Measurements from ENCODE around the gene LRRC31.
A peak's percentile ranks its signal among the peaks of the same experiment; 100 is the strongest.

Gene LRRC31

DNA sequence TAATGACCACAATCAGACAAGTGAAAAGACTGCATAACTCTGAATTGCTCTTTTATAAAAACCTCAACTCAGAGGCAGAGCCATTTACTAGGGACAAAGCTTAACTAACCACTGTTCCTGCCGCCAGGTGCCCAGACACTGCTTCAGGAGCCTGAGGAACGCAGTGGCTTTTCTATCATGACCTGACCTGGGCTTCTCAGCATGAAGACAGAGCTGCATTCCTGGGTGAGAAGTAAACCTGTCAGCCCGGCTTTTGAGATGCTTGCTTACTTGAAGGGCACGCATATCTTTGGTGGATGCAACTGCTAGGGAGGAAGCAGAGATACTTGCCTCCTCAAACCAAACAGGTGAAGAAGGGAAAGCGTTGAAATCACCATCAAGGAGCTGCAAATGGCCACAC lies 7.9 kb downstream of the LRRC31 start:
- DNase-seq = no peak

- DNase-seq = no peak
Observed at GRCh38 chr3:169857811-169858210, 11.9 kb downstream of the LRRC31 start.

GRCh38 chr3:169855514-169855913 lies 14.2 kb downstream of the LRRC31 start:
- no peak for DNase-seq

- no peak for DNase-seq
Observed at GRCh38 chr3:169850618-169851017, 19.1 kb downstream of the LRRC31 start.

DNA sequence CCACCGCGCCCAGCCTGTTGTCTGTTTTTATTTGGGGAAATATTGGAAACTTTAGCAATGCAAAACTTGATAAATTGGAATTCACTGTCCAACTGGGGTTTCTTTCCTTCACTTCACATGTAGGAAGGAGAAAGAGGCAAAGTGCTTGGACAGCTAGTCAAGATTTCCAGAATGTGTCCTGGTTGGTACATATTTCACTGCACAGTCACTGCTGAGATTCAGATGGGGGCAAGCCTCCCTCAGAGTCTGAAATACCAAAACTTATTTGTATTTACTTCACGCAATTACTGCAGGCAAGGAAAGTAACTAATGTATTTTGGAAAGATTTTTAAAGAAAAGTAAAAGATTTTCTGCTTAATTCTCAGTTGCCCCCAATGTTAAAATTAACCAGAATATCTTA lies 21.0 kb downstream of the LRRC31 start:
- no peak for DNase-seq

- no peak for DNase-seq
Observed at GRCh38 chr3:169847896-169848295, 21.8 kb downstream of the LRRC31 start.

- no peak for DNase-seq
Observed at GRCh38 chr3:169846458-169847193, 23.1 kb downstream of the LRRC31 start.

- no peak for DNase-seq
Observed at GRCh38 chr3:169842960-169843359, 26.8 kb downstream of the LRRC31 start.

- no peak for DNase-seq
Observed at GRCh38 chr3:169841171-169841570, 28.6 kb downstream of the LRRC31 start.

- DNase-seq = no peak
Observed at GRCh38 chr3:169838511-169839030, 31.2 kb downstream of the LRRC31 start.

DNA sequence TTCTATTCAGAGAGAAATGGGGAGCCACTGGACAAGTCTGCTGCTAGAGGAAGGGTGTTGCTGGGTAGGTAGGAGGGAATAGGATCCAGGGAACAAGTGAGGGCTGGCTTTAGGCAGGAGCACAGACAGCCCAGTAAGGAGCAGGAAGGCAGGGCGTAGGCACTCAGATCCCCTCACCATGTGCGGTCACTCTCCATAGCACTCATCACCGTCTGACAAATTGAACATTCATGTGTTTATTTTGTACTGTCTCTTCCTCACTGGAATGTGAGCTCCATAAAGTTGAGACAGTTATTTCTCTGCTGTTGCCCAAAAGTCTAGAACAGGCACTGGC lies 32.8 kb downstream of the LRRC31 start:
- DNase-seq = no peak

DNA sequence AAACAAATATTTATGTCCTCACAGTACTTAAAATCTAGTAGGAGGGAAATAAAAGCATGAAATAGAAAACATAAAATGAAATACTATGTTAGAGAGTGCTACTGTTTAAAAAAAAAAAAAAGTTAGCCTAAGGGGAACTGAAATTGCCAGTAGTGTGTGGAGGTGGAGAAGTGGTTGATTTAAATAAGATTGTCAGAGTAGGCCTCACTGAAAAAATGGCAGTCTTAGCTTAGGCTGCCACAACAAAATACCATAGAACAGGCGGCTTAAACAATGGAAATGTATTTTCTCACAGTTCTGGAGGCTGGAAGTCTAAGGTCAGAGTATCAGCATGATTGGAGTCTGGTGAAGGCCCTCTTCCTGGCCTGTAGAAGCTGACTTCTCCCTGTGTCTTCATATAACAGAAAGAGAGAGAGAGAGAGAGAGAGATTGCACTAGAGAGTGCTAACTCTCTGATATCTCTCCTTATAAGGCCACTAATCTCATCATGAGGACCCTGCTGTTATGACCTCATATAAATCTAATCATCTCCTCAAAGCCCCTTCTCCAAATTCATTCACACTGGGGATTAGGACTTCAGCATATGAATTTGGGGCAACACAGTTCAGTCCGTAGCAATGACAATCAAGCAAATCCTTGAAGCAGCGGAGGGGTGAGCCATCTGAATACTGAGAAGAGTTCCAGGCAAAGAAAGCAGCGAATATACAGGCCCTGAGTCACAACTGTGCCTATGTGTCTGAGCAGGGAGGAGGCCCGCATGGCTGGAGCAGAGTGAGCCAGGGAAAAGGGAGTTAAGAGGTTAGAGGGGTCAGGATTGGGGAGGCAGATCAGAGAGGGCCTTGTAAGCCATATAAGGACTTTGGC lies 33.4 kb downstream of the LRRC31 start:
- no peak for DNase-seq

DNA sequence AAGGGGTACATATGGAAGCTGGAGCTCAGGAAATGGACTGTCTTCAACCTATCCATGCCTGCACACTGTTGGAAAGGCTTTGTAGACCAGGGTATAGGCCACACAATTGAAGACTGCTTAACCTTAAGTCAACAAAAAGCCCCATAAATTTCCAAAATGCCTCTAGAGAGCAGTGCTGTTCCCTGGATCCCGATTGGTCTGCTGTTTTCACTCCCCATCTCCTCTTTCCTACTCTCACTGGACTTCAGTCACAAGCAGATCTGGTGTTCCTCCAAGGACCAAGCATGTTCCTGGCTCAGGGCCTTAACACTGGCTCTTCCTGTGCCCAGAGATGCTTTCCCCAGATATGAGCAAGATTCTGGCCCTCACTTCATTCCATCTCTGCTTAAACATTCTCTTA lies 34.2 kb downstream of the LRRC31 start:
- DNase-seq = no peak

DNA sequence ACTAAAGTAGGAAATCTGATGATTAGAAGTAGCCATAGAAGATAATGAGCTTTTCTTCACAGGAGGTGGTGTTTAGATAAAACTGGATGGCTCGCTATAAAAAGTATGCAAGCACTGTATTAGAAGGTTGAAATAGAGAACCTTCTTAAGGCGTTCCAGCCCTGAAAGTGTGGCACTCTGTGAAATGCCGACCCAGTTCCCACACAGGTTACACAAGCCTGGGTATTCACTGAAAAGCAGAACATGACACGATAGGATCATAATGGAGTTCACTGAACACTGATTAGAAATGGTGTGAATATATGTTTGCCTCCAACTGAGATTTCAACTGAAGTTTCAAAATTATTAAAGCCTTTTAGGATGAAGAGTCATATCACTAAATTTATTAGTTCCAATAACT lies 42.0 kb downstream of the LRRC31 start:
- DNase-seq = no peak

- no peak for DNase-seq
Observed at GRCh38 chr3:169825316-169825715, 44.4 kb downstream of the LRRC31 start.

DNA sequence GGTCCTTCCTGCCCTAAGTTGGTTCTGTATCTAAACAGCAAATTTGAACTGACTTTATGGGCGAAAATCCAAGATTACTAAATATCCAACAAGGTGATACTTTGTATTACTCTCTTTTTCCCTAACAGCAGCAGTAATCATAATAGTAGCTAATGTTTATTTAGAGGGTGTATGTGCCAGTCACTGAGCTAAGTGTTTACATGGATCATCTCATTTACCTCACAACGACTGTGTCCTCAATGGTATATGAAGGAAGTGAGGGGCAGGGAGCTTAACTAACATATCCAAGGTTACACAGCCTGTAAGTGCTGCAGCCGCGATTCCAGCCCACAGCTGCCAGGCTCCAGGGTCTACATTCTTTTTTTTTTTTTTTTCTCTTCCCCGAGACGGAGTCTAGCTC lies 46.8 kb downstream of the LRRC31 start:
- DNase-seq = no peak

DNA sequence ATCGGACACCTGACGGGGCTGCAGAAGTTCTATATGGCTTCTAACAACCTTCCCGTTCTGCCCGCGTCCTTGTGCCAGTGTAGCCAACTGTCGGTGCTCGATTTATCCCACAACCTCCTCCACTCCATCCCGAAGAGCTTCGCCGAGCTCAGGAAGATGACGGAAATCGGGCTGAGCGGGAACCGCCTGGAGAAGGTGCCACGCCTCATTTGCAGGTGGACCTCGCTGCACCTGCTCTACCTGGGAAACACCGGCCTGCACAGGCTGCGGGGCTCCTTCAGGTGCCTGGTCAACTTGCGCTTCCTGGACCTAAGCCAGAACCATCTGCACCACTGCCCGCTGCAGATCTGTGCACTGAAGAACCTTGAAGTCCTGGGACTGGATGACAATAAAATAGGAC lies 47.2 kb downstream of the LRRC31 start:
- DNase-seq = no peak

DNA sequence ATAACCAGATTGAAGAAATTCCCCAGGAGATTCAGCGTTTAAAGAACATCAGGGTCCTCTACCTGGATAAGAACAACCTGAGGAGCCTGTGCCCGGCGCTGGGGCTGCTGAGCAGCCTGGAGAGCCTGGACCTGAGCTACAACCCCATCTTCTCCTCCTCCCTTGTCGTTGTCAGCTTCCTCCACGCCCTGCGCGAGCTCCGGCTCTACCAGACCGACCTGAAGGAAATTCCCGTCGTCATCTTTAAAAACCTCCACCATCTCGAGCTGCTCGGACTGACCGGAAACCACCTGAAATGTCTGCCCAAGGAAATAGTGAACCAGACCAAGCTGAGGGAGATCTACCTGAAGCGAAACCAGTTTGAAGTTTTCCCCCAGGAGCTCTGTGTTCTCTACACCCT lies 47.6 kb downstream of the LRRC31 start:
- DNase-seq = no peak

- DNase-seq = no peak
Observed at GRCh38 chr3:169818316-169818715, 51.4 kb downstream of the LRRC31 start.

DNA sequence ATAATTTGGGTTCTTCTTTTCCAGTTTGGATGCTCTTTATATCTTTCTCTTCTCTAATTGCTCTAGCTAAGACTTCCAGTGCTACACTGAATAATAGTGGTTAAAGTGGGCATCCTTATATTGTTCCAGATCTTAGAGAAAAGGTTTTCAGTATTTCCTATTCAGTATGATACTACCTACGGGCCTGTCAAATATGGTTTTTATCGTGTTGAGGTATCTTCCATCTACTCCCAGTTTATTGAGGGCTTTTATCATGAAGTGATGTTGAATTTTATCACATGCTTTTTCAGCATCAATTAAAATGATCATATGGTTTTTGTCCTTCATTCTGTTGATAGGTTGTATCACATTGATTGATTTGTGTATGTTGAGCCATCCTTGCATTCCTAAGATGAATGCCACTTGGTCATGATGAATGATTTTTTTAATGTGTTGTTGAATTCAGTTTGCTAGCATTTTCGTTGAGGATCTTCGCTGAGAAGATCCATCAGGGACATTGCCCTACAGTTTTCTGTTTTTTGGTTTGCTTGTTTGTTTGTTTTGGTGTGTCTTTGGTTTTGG lies 54.1 kb downstream of the LRRC31 start:
- DNase-seq = no peak

- DNase-seq = peak; percentile 75
Observed at GRCh38 chr3:169813757-169814517, 55.8 kb downstream of the LRRC31 start.

DNA sequence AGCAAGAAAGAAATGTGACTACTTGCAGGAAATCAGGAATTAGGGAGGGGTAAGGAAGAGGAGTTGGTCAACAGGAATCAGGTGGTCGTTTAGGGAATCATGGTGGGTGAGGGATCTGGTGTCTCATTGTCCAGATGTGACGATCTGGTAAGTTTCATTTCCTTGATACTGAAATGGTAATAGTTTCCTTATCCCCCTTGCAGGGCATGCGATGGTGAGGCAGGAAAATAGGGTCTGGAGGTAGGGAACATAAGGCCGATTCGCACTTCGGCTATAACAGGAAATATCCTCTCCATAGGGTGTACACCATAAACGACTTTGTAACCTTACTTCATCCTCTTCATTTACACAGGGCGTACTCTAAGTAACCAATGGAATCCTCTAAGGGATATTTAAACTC lies 56.5 kb downstream of the LRRC31 start:
- no peak for DNase-seq

Data from CD4-positive, alpha-beta T cell treated with Interleukin-6 for 4 hours (primary cell).